Renal cortex interstitium (tissue), 11 donors: ENCODE measurements around the gene MIEF1. TPM values are rescaled to one million over a fixed set of nuclear protein-coding genes. Genes with fewer than 3 reads are reported as not detected.

ENCODE experiments used
- DNase-seq, 11 donors: peaks; one replicate each; pipeline ENCODE4 v3.0.0-alpha.2; 2013; ENCODE audit warnings: low read depth in 9 of 11, low spot score in 4 of 11; ENCODE audit errors: extremely low read depth in 1 of 11
- polyA plus RNA-seq, 3 donors: library from polyadenylated mRNA; unstranded; fragments of 120-200 nt; gene quantifications; one replicate each; pipeline ENCODE4 v1.2.1, GENCODE V29; 2013; ENCODE audit not compliant: insufficient read length in 3 of 3

MIEF1 gene
- polyA plus RNA-seq, 3 donors, result 32.3 to 36.0 (median 34.8) TPM

GRCh38 chr22:39534591-39535356 lies 32.7 kb downstream of the MIEF1 start:
- DNase-seq, result peak in 8 of 11 donors; percentile 71 to 83 (median 78)

GRCh38 chr22:39535357-39535725 lies 33.3 kb downstream of the MIEF1 start:
- no peak for DNase-seq

GRCh38 chr22:39535831-39536449 lies 33.9 kb downstream of the MIEF1 start:
- DNase-seq, result no peak

GRCh38 chr22:39536711-39537110 lies 34.6 kb downstream of the MIEF1 start:
- no peak for DNase-seq

- DNase-seq, result no peak
These were observed 35.9 kb downstream of the MIEF1 start for GRCh38 chr22:39537975-39538374.

GRCh38 chr22:39543095-39543494 lies 41.0 kb downstream of the MIEF1 start:
- DNase-seq, result no peak

- peak in 6 of 11 donors; percentile 52 to 71 (median 62) for DNase-seq
These were observed 43.6 kb downstream of the MIEF1 start for GRCh38 chr22:39545386-39546365.

- DNase-seq, result no peak
These were observed 44.9 kb downstream of the MIEF1 start for GRCh38 chr22:39546889-39547586.

- DNase-seq, result no peak
These were observed 45.5 kb downstream of the MIEF1 start for GRCh38 chr22:39547587-39547947.

GRCh38 chr22:39553429-39553828 lies 51.3 kb downstream of the MIEF1 start:
- no peak for DNase-seq

GRCh38 chr22:39554151-39554550 lies 52.1 kb downstream of the MIEF1 start:
- no peak for DNase-seq

GRCh38 chr22:39556970-39557841 lies 55.1 kb downstream of the MIEF1 start:
- no peak for DNase-seq

- no peak for DNase-seq
These were observed 56.2 kb downstream of the MIEF1 start for GRCh38 chr22:39558254-39558727.

- no peak for DNase-seq
These were observed 56.9 kb downstream of the MIEF1 start for GRCh38 chr22:39558950-39559349.

GRCh38 chr22:39559456-39560105 lies 57.5 kb downstream of the MIEF1 start:
- DNase-seq, result no peak

- DNase-seq, result no peak
These were observed 58.0 kb downstream of the MIEF1 start for GRCh38 chr22:39560127-39560526.

- DNase-seq, result no peak
These were observed 60.9 kb downstream of the MIEF1 start for GRCh38 chr22:39562839-39563489.
